Body of pancreas (tissue), 4 donors: ENCODE measurements around the gene PHOSPHO1. TPM values are rescaled to one million over a fixed set of nuclear protein-coding genes. Genes with fewer than 3 reads are reported as not detected.

ENCODE experiments used
- ATAC-seq: fragments of 150-250 bp; one replicate; pipeline ENCODE4 v1.9.1; 2016
- DNase-seq, 4 donors: peaks; one replicate each; pipeline ENCODE4 v3.0.0-alpha.2; 2019
- H3K27ac ChIP-seq, 4 donors: fragments of 200-600 bp; sonication (generic); 1 replicate in 3 of 4; 2 replicates in 1 of 4; pipeline versions ENCODE4 v1.5.1 to v1.6.1; 2016 to 2019; ENCODE audit warnings: mild to moderate bottlenecking in 1 of 4, mixed read lengths in 1 of 4, moderate library complexity in 1 of 4
- H3K27me3 ChIP-seq, 2 donors: fragments of 200-600 bp; sonication (generic); one replicate each; pipeline ENCODE4 v1.6.0; 2016; ENCODE audit warnings: mild to moderate bottlenecking in 1 of 2
- H3K36me3 ChIP-seq, 2 donors: fragments of 200-600 bp; sonication (generic); replicated peaks in 1 of 2; 2 replicates each; pipeline ENCODE4 v1.5.1; 2016; ENCODE audit warnings: low read depth in 2 of 2; ENCODE audit not compliant: insufficient read depth in 1 of 2
- H3K4me1 ChIP-seq: fragments of 200-600 bp; sonication (generic); one replicate; pipeline ENCODE4 v1.6.0; 2016
- H3K4me3 ChIP-seq, 2 donors: fragments of 200-600 bp; sonication (generic); 1 replicate in 1 of 2; 2 replicates in 1 of 2; pipeline ENCODE4 v1.5.1; 2016 to 2019
- H3K9me3 ChIP-seq, 3 donors: fragments of 200-600 bp; sonication (generic); 1 replicate in 2 of 3; 2 replicates in 1 of 3; pipeline ENCODE4 v1.5.1; 2016
- POLR2A ChIP-seq, 3 donors: fragments of 450-650 bp; IDR thresholded peaks; one replicate each; pipeline ENCODE4 v1.6.1; 2016; ENCODE audit warnings: antibody characterized with exemption in 3 of 3, mild to moderate bottlenecking in 2 of 3
- WGBS, 2 donors: methylation state at CpG; one replicate each; pipeline ENCODE4 v1.1.5; 2017; 5-methylcytosine and 5-hydroxymethylcytosine counted together
- intact Hi-C: fragments of 100-400 bp; cut with DNase I; formaldehyde crosslinking; loops from one replicate; pipeline ENCODE4 v1.15.1; 2023
- total RNA-seq, 2 donors: library from RNA; depleted of rRNA; stranded (reverse); fragments of >200 nt; gene quantifications; one replicate each; pipeline ENCODE4 v1.1.0, GENCODE V29; 2016
- TF ChIP-seq, protein P1 (sequence below), 7 experiments: fragments of 450-650 bp in 4 of 7; fragments of 200-600 bp in 3 of 7; sonication (generic) in 3 of 7; IDR thresholded peaks; one replicate each; pipeline ENCODE4 v1.5.1; 2016 to 2019; ENCODE audit warnings: antibody characterized with exemption in 7 of 7

Gene PHOSPHO1
- total RNA-seq, 2 donors from 2014 or later: 13.5 TPM; not detected in 1

DNA sequence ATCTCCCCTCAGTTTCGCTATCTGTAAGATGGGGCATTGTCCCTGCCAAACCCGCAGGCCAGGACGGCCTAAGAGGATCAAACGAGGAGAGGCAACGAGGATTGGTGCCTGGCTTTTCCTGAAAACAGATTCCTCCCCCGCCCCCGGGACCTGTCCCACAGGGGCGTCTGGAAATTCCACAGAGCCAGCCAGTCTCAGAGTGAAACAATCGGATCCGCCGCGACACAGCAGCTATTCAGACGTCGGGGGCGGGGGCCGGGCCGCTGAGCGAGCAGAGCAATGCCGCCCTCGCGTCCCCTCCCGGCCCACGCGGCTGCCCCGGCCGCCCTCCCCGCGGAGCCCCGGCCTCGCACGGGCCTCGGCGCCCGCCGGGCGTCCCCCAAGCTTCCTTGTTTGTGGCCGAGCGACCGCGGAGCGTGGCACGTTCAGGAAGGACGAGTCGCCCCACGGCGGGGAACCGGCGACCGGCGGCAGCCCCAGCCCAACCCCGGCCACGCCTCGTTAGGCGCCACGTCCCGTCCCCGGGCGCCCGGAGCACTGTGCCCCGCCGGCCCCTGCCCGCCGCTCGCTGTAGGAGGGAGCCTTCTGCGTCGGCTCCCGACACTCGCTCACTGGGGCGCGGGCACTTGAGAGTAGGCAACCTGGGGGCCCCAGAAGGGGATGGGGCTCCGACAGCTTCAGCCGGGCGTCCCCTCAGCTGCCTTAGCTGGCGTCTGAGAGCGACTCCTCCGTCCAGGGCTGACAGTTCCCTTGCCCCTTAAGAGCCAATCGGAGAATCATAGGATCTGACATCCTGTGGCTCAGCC, 29.6 kb upstream of the PHOSPHO1 start:
- Histone ChIP-seq H3K4me3 (no peak overlapping the region), H3K4me1 (peaks cover 12% of the 10 kb centered on the region), H3K27ac (peak overlapping the region in 3 of 4 donors; percentile 39 to 53 (median 45)), H3K9me3 (no peaks in the 10 kb centered on the region), H3K27me3 (no peaks in the 10 kb centered on the region), H3K36me3 (no peaks in the 10 kb centered on the region)
- WGBS, 2 donors: 1 to 13% methylated on average over 5 to 43 of the region's 77 CpGs
- intact Hi-C loops: no loop called here
- DNase-seq (peak; percentile 36 to 55 (median 52)), ATAC-seq (peak; percentile 70)
- TF ChIP-seq POLR2A (IDR thresholded peaks at IDR 0.05): peak in 2 of 3 donors; percentile 25 to 34
- TF ChIP-seq, protein P1, sequence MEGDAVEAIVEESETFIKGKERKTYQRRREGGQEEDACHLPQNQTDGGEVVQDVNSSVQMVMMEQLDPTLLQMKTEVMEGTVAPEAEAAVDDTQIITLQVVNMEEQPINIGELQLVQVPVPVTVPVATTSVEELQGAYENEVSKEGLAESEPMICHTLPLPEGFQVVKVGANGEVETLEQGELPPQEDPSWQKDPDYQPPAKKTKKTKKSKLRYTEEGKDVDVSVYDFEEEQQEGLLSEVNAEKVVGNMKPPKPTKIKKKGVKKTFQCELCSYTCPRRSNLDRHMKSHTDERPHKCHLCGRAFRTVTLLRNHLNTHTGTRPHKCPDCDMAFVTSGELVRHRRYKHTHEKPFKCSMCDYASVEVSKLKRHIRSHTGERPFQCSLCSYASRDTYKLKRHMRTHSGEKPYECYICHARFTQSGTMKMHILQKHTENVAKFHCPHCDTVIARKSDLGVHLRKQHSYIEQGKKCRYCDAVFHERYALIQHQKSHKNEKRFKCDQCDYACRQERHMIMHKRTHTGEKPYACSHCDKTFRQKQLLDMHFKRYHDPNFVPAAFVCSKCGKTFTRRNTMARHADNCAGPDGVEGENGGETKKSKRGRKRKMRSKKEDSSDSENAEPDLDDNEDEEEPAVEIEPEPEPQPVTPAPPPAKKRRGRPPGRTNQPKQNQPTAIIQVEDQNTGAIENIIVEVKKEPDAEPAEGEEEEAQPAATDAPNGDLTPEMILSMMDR (IDR thresholded peaks at IDR 0.05): no peak

DNA sequence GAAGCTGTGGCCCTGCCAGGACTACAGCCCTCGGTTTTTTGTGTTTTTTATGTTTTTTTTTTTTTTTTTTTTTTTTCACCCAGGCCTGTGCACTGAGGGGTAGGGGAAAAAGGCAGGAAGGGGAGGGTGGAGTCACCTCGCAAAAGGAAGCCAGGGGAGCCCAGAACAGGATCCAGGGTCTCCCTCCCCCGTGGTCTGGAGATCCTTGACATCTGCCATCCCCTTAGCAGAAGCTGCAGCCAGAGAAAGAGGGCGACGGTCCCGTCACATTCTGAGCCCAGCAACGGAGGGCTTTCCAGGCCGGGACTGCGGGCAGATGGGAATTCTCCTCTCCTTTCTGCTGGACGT, 29.1 kb upstream of the PHOSPHO1 start:
- Histone ChIP-seq H3K27ac (peak overlapping the region in 2 of 4 donors; percentile 45 to 53), H3K4me1 (peaks cover 12% of the 10 kb centered on the region), H3K4me3 (no peak overlapping the region), H3K36me3 (no peaks in the 10 kb centered on the region), H3K9me3 (no peaks in the 10 kb centered on the region), H3K27me3 (no peaks in the 10 kb centered on the region)
- intact Hi-C loops: no loop called here
- WGBS, 2 donors: 37 to 39% methylated on average over 10 of the region's 10 CpGs
- no peak for TF ChIP-seq POLR2A (IDR thresholded peaks at IDR 0.05)
- TF ChIP-seq, protein P1 (IDR thresholded peaks at IDR 0.05): no peak
- peak; percentile 12 for ATAC-seq
- DNase-seq: peak in 1 of 4 donors; percentile 12

DNA sequence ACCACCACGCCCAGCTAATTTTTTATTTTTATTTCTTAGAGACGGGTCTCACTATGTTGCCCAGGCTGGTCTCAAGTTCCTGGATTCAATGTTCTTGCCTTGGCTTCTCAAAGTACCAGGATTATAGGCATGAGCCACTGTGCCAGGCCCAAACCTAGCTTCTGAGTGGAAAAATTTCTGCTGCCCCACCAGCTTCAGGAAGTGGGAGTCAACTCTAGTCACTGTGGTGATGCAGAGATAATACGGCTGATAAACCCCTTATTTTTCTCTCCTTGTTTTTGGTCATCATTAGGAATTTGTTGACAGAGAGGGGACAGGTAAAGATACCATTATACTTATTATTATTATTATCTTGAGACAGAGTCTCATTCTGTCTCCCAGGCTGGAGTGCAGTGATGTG, 27.8 kb upstream of the PHOSPHO1 start:
- no peaks in the 10 kb centered on the region for H3K9me3 ChIP-seq
- TF ChIP-seq, protein P1 (IDR thresholded peaks at IDR 0.05): no peak
- no peak for TF ChIP-seq POLR2A (IDR thresholded peaks at IDR 0.05)
- ATAC-seq (no peak), DNase-seq (no peak)
- peaks cover 12% of the 10 kb centered on the region for H3K4me1 ChIP-seq
- WGBS, 2 donors: 83 to 84% methylated on average over 3 of the region's 3 CpGs
- H3K4me3 ChIP-seq: no peak overlapping the region
- intact Hi-C loops: no loop called here
- H3K27ac ChIP-seq: no peak overlapping the region
- no peaks in the 10 kb centered on the region for H3K36me3 ChIP-seq
- H3K27me3 ChIP-seq: no peaks in the 10 kb centered on the region

DNA sequence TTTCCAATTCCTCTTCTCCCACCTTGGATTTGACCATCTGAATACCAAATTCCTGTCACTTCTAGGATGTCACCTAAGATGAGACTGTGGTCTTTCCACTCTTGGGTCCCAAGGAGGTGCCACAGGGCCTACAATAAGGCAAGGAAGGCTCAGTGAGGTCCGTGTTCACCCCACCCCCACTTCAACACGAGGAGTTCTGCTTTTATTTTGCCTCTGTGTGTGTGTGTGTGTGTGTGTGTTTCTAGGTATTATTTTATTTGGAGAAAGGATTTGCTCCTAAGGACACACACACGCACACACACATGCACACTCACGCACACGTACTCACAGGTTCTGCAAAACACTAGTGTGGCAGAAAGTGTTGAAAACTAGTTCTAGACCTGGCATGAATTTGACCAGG, 24.5 kb upstream of the PHOSPHO1 start:
- intact Hi-C loops: no loop called here
- WGBS, 2 donors: 67 to 87% methylated on average over 5 of the region's 5 CpGs

More for the DNA sequence above, 24.5 kb upstream of the PHOSPHO1 start:
- no peaks in the 10 kb centered on the region for H3K9me3 ChIP-seq
- no peak for ATAC-seq
- H3K4me1 ChIP-seq: peaks cover 4% of the 10 kb centered on the region
- DNase-seq: no peak
- no peak for TF ChIP-seq POLR2A (IDR thresholded peaks at IDR 0.05)
- TF ChIP-seq, protein P1 (IDR thresholded peaks at IDR 0.05): no peak
- no peaks in the 10 kb centered on the region for H3K36me3 ChIP-seq
- H3K27me3 ChIP-seq: no peaks in the 10 kb centered on the region
- no peak overlapping the region for H3K27ac ChIP-seq
- no peak overlapping the region for H3K4me3 ChIP-seq
